Fibroblast of villous mesenchyme (primary cell): ENCODE data around the gene RXFP1. TPM values are rescaled to one million over a fixed set of nuclear protein-coding genes. Genes with fewer than 3 reads are reported as not detected.

ENCODE experiments used
- DNase-seq: peaks from one replicate; pipeline ENCODE4 v3.0.0-alpha.2; 2010; ENCODE audit warnings: low read depth
- H3K4me3 ChIP-seq: 2 replicates; pipeline ENCODE4 v1.5.1; 2011; ENCODE audit warnings: low read depth, mild to moderate bottlenecking, low read length
- total RNA-seq: library from RNA; depleted of rRNA; stranded (reverse); fragments of >200 nt; gene quantifications from 2 replicates; pipeline ENCODE4 v1.2.3, GENCODE V29; 2012
- TF ChIP-seq, protein P1 (sequence below): IDR thresholded peaks from 2 replicates; pipeline ENCODE4 v1.5.1; 2012; ENCODE audit warnings: low read depth, mild to moderate bottlenecking, low read length; ENCODE audit not compliant: insufficient read depth

RXFP1 gene
- total RNA-seq, result 1.3 and 1.7 TPM in 2 replicates

DNA sequence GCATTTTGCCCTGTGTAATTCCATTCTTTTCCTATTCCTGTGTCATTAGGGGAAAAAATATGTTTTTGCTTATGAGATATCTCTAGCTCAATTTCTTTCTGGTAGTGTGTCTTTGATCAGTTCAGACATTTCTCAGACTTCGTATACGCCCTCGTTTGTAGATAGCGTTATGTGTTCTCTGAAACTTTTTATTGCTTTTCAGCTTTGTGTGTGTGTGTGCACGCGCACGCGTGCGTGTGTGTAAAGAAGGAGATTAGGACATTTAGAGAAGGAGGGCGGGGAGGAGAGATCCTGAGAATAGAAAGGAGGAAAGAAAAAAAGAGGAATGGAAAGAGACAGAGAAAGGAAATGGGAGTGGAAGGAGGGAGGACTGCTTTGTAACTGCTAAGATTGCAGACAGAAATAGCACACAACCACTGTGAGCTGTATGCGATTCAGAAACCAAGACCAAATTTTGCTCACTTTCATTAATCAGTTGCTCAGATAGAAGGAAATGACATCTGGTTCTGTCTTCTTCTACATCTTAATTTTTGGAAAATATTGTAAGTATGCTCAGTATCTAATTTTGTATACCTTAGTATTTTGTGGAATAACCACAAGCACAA, at the start of gene RXFP1:
Gene RXFP1, plus strand, starts transcription at position 399 of the 605 bp plus-strand sequence. Its CDS starts 95 bp downstream, at position 494.
- H3K4me3 ChIP-seq, result no peak within 1 kb of the TSS
- TF ChIP-seq, protein P1, sequence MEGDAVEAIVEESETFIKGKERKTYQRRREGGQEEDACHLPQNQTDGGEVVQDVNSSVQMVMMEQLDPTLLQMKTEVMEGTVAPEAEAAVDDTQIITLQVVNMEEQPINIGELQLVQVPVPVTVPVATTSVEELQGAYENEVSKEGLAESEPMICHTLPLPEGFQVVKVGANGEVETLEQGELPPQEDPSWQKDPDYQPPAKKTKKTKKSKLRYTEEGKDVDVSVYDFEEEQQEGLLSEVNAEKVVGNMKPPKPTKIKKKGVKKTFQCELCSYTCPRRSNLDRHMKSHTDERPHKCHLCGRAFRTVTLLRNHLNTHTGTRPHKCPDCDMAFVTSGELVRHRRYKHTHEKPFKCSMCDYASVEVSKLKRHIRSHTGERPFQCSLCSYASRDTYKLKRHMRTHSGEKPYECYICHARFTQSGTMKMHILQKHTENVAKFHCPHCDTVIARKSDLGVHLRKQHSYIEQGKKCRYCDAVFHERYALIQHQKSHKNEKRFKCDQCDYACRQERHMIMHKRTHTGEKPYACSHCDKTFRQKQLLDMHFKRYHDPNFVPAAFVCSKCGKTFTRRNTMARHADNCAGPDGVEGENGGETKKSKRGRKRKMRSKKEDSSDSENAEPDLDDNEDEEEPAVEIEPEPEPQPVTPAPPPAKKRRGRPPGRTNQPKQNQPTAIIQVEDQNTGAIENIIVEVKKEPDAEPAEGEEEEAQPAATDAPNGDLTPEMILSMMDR, result no peak
- no peak for DNase-seq

DNA sequence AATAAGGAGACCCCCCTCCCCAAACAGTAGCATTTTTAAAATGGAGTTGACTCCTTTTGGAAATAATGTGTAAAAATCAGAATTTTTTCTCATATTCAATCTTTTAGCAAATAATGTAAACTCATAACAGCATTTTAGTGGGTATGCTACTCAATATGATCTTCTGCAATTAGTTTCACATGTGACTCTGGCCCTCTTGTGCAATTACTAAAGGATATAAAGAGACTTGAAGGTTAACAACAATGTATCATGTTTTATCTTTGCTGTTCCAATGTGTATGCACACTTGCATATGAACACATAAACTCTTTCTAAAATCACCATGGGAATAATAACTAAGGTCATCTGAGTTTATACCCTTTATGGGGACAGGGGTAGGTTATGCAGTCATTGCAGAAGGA, 39.9 kb upstream of the RXFP1 start:
- TF ChIP-seq, protein P1, result no peak
- no peak overlapping the region for H3K4me3 ChIP-seq
- DNase-seq, result peak; percentile 58

DNA sequence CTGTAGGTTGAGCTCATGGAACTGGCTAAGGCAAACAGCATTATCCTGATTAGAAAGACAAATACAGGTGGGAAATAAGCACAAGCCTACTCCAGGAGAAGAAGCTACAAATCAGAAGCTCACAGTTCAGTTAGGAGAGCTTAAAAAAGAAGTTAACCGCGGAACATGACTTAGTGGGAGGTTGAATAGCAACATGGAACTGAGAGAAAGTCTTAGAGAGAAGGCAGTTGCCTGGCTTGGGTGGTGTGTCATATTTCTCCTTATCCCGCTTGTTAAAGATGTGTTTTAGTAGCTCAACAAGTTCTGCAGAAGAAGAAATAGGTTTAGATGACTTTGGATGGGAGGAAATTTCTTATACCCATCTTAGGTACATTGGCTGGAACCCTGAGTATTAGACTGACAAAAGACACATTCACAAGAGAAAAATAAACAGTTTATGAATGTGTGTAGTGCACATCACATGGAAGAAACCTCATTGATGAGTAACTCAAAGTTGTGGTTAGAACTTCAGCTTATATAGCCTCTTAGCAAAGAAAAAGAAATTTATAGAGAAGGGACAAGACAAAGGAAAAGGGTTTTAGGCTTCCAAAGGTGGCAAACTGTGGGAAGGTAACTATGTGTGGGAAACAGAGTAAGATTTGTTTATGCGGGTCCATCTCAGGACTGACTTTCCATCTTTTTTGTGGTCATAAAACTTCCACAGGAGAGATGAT, 37.4 kb upstream of the RXFP1 start:
- H3K4me3 ChIP-seq, result no peak overlapping the region
- TF ChIP-seq, protein P1, result no peak
- DNase-seq, result peak; percentile 18

DNA sequence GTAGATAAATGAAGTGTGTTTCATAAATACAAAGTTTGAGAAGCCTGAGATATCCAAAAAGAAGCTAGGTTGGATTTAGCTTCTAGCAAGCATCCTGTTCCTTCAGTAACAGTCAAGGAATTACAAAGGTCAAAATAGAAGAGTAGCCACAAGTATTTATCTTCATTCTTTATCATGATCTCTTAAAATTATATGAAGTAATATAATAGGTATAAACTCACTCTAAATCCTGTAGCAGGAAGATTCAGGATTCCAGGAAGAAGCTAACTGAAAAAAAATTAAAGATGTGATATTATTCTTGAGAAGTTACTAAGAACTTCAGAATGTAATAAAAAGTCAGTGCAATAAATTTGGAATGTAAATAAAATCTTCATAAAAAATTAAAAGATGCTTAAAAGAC, 31.1 kb upstream of the RXFP1 start:
- DNase-seq, result peak; percentile 26
- no peak overlapping the region for H3K4me3 ChIP-seq
- TF ChIP-seq, protein P1, result no peak

DNA sequence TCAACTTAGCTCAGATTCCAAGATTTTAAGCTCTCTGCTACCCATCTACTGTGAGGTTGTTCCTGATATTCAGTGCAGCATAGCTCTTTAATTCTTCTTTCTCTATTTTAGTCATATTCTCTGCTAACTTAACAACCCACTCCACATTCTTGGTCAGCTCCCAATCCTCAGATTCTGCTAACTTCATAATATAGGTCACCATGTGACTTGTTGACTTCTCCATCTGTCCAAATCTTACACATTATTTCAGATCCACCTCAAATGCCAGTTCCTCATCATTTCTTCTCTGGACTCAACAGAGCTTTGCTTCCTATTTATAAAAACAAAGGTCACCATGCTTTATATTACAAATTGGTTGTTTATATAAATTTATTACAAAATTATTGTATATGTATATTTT, 29.3 kb upstream of the RXFP1 start:
- H3K4me3 ChIP-seq, result no peak overlapping the region
- TF ChIP-seq, protein P1, result no peak
- DNase-seq, result no peak

DNA sequence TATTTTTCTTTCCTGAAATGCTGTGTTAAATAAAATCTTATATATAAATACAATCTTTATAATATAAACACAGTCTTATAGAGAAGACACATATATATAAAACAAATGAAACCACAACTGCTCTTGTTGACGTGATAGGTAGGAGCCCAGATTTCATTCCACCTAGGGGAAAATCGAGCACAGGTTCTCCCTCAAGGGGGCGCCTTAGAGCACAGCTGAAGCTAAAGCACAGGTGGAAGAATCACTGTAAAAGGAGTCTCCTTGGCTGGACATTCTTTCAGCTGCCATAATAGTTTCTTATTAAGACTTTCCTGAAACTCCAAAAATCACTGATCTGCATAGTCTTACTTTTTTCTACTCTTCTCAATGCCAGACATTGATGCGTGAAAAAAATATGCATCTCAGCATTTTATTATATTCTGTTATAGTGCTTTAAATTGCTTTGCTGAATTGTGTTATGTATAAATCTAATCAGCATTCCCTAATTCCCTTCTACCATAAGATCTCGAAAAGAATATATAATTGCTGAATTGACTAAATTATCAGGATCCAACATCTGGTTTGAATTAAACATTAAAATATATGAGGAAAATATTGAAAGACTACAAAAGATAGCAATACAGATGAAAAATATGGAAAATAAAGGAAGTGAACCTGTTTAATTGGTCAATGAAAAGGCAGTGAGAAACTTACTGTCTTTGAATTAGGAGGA, 25.5 kb upstream of the RXFP1 start:
- TF ChIP-seq, protein P1, result peak; percentile 50
- DNase-seq, result no peak
- H3K4me3 ChIP-seq, result no peak overlapping the region
